CD14-positive monocyte (primary cell): ENCODE results near the gene IFI35. TPM values are rescaled to one million over a fixed set of nuclear protein-coding genes. Genes with fewer than 3 reads are reported as not detected.
A peak's percentile ranks its signal among the peaks of the same experiment; 100 is the strongest.

ENCODE experiments used
- DNase-seq, 3 donors: peaks; one replicate each; pipeline ENCODE4 v3.0.0-alpha.2; 2011 to 2022
- H2AFZ ChIP-seq: 2 replicates; pipeline ENCODE4 v1.6.0; 2012; ENCODE audit warnings: mild to moderate bottlenecking, low read depth, low read length, inconsistent platforms; ENCODE audit not compliant: insufficient read depth, poor library complexity, severe bottlenecking
- H3K27ac ChIP-seq, 2 donors: 1 replicate in 1 of 2; 2 replicates in 1 of 2; pipeline ENCODE4 v1.5.1; 2012 to 2013; ENCODE audit warnings: low read length in 2 of 2, control low read depth in 1 of 2, inconsistent platforms in 1 of 2, low read depth in 1 of 2, mild to moderate bottlenecking in 1 of 2
- H3K27me3 ChIP-seq, 2 donors: one replicate each; pipeline versions ENCODE4 v1.6.0 to v1.6.1; 2011 to 2013; ENCODE audit warnings: low read length in 2 of 2; ENCODE audit not compliant: control insufficient read depth in 2 of 2, insufficient read depth in 2 of 2
- H3K36me3 ChIP-seq, 2 donors: replicated peaks in 1 of 2; 1 replicate in 1 of 2; 2 replicates in 1 of 2; pipeline versions ENCODE4 v1.5.1 to v1.6.1; 2012 to 2013; ENCODE audit warnings: low read length in 2 of 2, control low read depth in 1 of 2, inconsistent platforms in 1 of 2, mild to moderate bottlenecking in 1 of 2; ENCODE audit not compliant: insufficient read depth in 2 of 2, control insufficient read depth in 1 of 2
- H3K4me1 ChIP-seq, 2 donors: 1 replicate in 1 of 2; 2 replicates in 1 of 2; pipeline versions ENCODE4 v1.5.1 to v1.6.1; 2012 to 2013; ENCODE audit warnings: low read length in 2 of 2, control low read depth in 1 of 2, inconsistent platforms in 1 of 2, mild to moderate bottlenecking in 1 of 2, moderate library complexity in 1 of 2; ENCODE audit not compliant: insufficient read depth in 2 of 2, control insufficient read depth in 1 of 2
- H3K4me2 ChIP-seq: replicated peaks from 2 replicates; pipeline ENCODE3; 2012; ENCODE audit warnings: low read length, moderate library complexity, mild to moderate bottlenecking; ENCODE audit not compliant: poor library complexity, severe bottlenecking; ENCODE audit errors: extremely low read depth
- H3K4me3 ChIP-seq, 3 experiments: fragments of 200-600 bp in 1 of 3; sonication (generic) in 1 of 3; replicated peaks in 1 of 3; 1 replicate in 2 of 3; 2 replicates in 1 of 3; pipeline ENCODE4 v1.5.1; 2011 to 2013; ENCODE audit warnings: low read length in 3 of 3, mild to moderate bottlenecking in 3 of 3, control low read depth in 2 of 3, low read depth in 2 of 3, inconsistent platforms in 1 of 3, moderate library complexity in 1 of 3
- H3K79me2 ChIP-seq: 2 replicates; pipeline ENCODE4 v1.6.0; 2012; ENCODE audit warnings: mild to moderate bottlenecking, control low read depth, inconsistent platforms, low read length, moderate library complexity; ENCODE audit not compliant: insufficient read depth
- H3K9ac ChIP-seq: 2 replicates; pipeline ENCODE4 v1.6.0; 2017; ENCODE audit warnings: low read length, mild to moderate bottlenecking; ENCODE audit not compliant: insufficient read depth, poor library complexity, severe bottlenecking
- H3K9me3 ChIP-seq, 2 donors: replicated peaks in 1 of 2; 1 replicate in 1 of 2; 2 replicates in 1 of 2; pipeline versions ENCODE4 v1.5.1 to v1.6.1; 2012 to 2013; ENCODE audit warnings: low read length in 2 of 2, control low read depth in 1 of 2; ENCODE audit not compliant: control insufficient read depth in 1 of 2, insufficient read depth in 1 of 2
- H4K20me1 ChIP-seq: 2 replicates; pipeline ENCODE4 v1.6.0; 2012; ENCODE audit warnings: mild to moderate bottlenecking, low read length, control low read depth, moderate library complexity; ENCODE audit not compliant: insufficient read depth
- H3K27ac Mint-ChIP-seq, 7 donors: one replicate each; pipeline ENCODE4 v1.8.0; 2020; ENCODE audit warnings: mild to moderate bottlenecking in 7 of 7, mixed read lengths in 7 of 7, moderate library complexity in 6 of 7, inconsistent platforms in 2 of 7
- H3K27me3 Mint-ChIP-seq, 3 donors: one replicate each; pipeline ENCODE4 v1.8.0; 2021 to 2022; ENCODE audit warnings: low read depth in 3 of 3, mild to moderate bottlenecking in 3 of 3, mixed read lengths in 3 of 3, moderate library complexity in 3 of 3, inconsistent platforms in 1 of 3
- H3K36me3 Mint-ChIP-seq, 2 donors: one replicate each; pipeline ENCODE4 v1.8.0; 2020; ENCODE audit warnings: mixed read lengths in 2 of 2, inconsistent platforms in 1 of 2, mild to moderate bottlenecking in 1 of 2
- H3K4me1 Mint-ChIP-seq: one replicate; pipeline ENCODE4 v1.8.0; 2020; ENCODE audit warnings: mild to moderate bottlenecking, mixed read lengths
- H3K4me3 Mint-ChIP-seq, 2 donors: one replicate each; pipeline ENCODE4 v1.8.0; 2020; ENCODE audit warnings: mild to moderate bottlenecking in 2 of 2, mixed read lengths in 2 of 2, moderate library complexity in 1 of 2
- H3K9me3 Mint-ChIP-seq, 7 donors: one replicate each; pipeline ENCODE4 v1.8.0; 2020 to 2022; ENCODE audit warnings: mixed read lengths in 7 of 7, mild to moderate bottlenecking in 6 of 7, moderate library complexity in 6 of 7, inconsistent platforms in 2 of 7
- WGBS: methylation state at CpG from one replicate; pipeline ENCODE4 v1.1.5; 2013; ENCODE audit warnings: missing lambda C conversion rate; ENCODE audit not compliant: insufficient coverage; 5-methylcytosine and 5-hydroxymethylcytosine counted together
- intact Hi-C, 2 donors: fragments of 100-400 bp; cut with micrococcal nuclease; formaldehyde crosslinking; loops; one replicate each; pipeline versions ENCODE4 v1.15.0 to v1.15.1; 2023
- polyA plus RNA-seq, 3 donors: library from polyadenylated mRNA; depleted of rRNA in 1 of 3; unstranded in 2 of 3; stranded (reverse) in 1 of 3; fragments of 300-500 nt in 2 of 3; fragments of >200 nt in 1 of 3; fragmentation: Illumina TruSeq in 2 of 3; gene quantifications; 1 replicate in 2 of 3; 2 replicates in 1 of 3; pipeline ENCODE4 v1.2.3, GENCODE V29; 2012 to 2021
- TF ChIP-seq, protein P1 (sequence below): fragments of 200-600 bp; IDR thresholded peaks from one replicate; pipeline ENCODE4 v1.8.0; 2022; ENCODE audit warnings: antibody characterized with exemption, mild to moderate bottlenecking

IFI35 gene
- polyA plus RNA-seq, 3 donors: 76.9 to 152 (median 106) TPM

DNA sequence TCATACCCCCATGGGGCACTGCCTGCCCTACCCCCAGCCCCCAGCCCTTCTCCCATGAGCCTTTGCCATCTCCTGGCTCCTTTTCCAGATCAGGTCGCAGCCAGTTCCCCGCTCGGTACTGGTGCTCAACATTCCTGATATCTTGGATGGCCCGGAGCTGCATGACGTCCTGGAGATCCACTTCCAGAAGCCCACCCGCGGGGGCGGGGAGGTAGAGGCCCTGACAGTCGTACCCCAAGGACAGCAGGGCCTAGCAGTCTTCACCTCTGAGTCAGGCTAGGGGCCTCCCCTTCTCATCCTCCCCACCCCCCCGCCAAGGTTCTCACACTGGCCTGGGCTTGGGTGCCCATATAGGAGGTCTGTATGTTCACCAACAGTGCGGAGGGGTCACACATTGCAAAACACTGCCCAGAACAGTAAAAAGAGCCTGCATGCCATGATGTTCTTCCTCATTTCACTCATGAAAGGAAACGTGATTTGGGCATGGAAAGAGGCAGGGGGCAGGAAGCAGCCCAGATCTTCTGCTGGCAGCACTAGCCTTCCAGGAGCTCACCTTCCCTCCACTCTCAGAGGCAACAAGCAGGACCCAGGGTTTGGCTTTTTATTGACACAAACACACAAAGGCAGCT is 7.5 kb downstream of the IFI35 start:
- Histone ChIP-seq H4K20me1 (peaks cover 31% of the 10 kb centered on the region), H3K9ac (peak overlapping the region; percentile 29), H3K4me3 (no peak overlapping the region), H3K9me3 (no peaks in the 10 kb centered on the region), H3K79me2 (peaks cover 10% of the 10 kb centered on the region), H3K36me3 (peaks cover 39 to 55% of the 10 kb centered on the region in 2 donors), H3K4me2 (no peak overlapping the region), H3K27me3 (no peaks in the 10 kb centered on the region), H3K4me1 (peaks cover 32% of the 10 kb centered on the region in 2 donors), H2AFZ (no peak overlapping the region), H3K27ac (peak overlapping the region; percentile 42 to 55)
- Mint-ChIP-seq H3K4me1 (peaks cover 47% of the 10 kb centered on the region), H3K4me3 (no peak overlapping the region), H3K36me3 (peaks cover 55 to 60% of the 10 kb centered on the region in 2 donors), H3K9me3 (no peaks in the 10 kb centered on the region), H3K27ac (peak overlapping the region; percentile 33 to 82 (median 72)), H3K27me3 (no peaks in the 10 kb centered on the region)
- peak in 2 of 3 donors; percentile 22 to 40 for DNase-seq
- intact Hi-C loops: loop anchor here in 1 of 2 donors (10.0 kb wide), 1 partner anchor 111 kb away; the partner anchor contains the start of gene BRCA1
- WGBS: 73% methylated on average over 4 of the region's 12 CpGs
- TF ChIP-seq, protein P1, sequence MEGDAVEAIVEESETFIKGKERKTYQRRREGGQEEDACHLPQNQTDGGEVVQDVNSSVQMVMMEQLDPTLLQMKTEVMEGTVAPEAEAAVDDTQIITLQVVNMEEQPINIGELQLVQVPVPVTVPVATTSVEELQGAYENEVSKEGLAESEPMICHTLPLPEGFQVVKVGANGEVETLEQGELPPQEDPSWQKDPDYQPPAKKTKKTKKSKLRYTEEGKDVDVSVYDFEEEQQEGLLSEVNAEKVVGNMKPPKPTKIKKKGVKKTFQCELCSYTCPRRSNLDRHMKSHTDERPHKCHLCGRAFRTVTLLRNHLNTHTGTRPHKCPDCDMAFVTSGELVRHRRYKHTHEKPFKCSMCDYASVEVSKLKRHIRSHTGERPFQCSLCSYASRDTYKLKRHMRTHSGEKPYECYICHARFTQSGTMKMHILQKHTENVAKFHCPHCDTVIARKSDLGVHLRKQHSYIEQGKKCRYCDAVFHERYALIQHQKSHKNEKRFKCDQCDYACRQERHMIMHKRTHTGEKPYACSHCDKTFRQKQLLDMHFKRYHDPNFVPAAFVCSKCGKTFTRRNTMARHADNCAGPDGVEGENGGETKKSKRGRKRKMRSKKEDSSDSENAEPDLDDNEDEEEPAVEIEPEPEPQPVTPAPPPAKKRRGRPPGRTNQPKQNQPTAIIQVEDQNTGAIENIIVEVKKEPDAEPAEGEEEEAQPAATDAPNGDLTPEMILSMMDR: no peak

DNA sequence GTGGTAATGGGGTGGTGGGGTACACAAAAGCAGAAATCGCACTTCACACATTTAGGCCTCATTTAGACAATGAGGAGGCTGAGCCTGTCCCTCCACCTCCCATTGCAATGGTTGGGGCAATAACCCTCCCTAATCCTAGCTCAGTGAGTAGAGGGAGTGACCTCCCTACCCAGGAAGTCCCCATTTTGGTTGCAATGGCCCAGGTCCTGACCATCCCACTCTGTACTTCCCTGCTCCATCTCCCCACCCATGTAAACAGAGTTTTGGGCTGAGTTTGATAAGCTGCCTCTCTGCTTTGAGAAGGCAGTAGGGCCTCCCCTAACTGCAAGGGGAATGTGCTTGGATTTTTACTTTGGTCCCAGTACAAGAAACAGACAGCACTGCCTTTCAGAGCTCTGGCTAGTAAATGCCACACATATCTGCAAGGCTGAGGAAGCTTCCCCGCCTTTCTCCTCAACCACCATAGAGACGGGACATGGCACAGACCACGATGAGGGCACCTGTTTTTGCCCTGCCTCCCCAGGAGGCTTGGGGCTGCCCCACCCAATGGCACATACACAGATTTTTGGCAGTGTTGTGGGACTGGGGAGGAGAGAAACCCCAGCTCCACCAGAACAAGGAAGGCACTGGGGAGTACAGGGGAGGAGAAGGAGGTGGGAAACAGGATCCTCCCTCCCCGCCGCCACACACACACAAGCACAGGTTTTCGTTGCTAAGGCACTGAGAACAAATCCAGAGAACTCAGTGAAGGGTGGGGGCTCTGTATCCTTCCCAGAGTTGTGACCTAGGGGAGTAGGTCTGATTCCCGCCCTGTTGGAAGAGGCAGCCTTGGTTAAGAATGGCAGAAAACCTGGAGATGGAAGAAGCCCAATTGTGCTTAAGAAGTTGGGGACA is 8.3 kb downstream of the IFI35 start:
- TF ChIP-seq, protein P1: no peak
- H3K9me3 ChIP-seq: no peaks in the 10 kb centered on the region
- H3K4me3 Mint-ChIP-seq: no peak overlapping the region
- H3K4me1 ChIP-seq: peaks cover 39 to 40% of the 10 kb centered on the region in 2 donors
- no peak overlapping the region for H2AFZ ChIP-seq
- H3K79me2 ChIP-seq: peaks cover 8% of the 10 kb centered on the region
- H3K36me3 ChIP-seq: peaks cover 39 to 55% of the 10 kb centered on the region in 2 donors
- H4K20me1 ChIP-seq: peaks cover 36% of the 10 kb centered on the region
- no peak overlapping the region for H3K4me3 ChIP-seq
- H3K27ac Mint-ChIP-seq: peak overlapping the region; percentile 24 to 82 (median 54)
- no peaks in the 10 kb centered on the region for H3K27me3 ChIP-seq
- H3K4me2 ChIP-seq: no peak overlapping the region
- H3K4me1 Mint-ChIP-seq: peaks cover 54% of the 10 kb centered on the region
- H3K36me3 Mint-ChIP-seq: peaks cover 55 to 60% of the 10 kb centered on the region in 2 donors
- intact Hi-C loops: loop anchor here in 1 of 2 donors (10.0 kb wide), 1 partner anchor 110 kb away; the partner anchor contains the start of gene BRCA1
- 100% methylated on average over 1 of the region's 8 CpGs for WGBS
- H3K9me3 Mint-ChIP-seq: no peaks in the 10 kb centered on the region
- no peaks in the 10 kb centered on the region for H3K27me3 Mint-ChIP-seq
- no peak overlapping the region for H3K9ac ChIP-seq
- DNase-seq: no peak
- peak overlapping the region in 1 of 2 donors; percentile 55 for H3K27ac ChIP-seq
